ENCODE measurements around the gene EEF1B2.
"Not testable (repeated sequence)": the region's sequence is repeated elsewhere in the genome, so short reads cannot be mapped to it uniquely, and the experiment has no call there.

The EEF1B2 gene

DNA sequence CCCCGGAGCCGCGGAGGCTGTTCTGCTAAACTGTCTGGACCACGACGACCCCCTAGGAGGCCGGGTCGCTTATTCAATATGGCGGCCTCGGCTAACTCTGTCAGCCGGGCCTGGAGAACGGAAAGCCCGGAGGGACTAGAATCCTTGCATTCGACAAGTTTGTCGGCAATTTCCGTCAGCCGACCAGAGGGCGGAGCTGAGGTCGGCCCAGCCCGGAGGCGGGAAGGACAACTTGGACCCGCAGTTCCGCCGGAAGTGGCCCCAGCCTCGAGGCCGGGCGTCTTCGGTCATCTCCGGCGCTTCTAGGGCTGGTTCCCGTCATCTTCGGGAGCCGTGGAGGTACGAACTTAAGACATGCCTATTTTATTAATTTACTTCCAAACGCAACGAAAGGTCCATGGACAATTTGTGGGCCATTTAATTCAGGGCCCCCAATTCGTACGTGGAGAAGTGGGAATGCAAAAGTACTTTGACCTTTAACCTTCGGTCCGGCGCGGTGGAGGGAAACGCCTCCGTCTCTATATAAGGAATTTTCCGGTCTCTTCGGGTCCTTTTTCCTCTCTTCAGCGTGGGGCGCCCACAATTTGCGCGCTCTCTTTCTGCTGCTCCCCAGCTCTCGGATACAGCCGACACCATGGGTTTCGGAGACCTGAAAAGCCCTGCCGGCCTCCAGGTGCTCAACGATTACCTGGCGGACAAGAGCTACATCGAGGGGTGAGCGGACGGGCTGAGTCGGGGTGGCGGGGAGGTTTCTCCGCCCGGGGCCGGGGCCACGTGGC lies at the start of gene EEF1B2, which contains the start of gene NDUFS1:
Gene EEF1B2, plus strand, starts transcription at position 550 of the 779 bp plus-strand sequence. Its CDS starts 85 bp downstream, at position 635.
Gene NDUFS1, minus strand, starts transcription at position 99 of the 779 bp plus-strand sequence. CDS start 5,766 bp downstream, outside the sequence.
- DNase-seq: peak; percentile 91

DNA sequence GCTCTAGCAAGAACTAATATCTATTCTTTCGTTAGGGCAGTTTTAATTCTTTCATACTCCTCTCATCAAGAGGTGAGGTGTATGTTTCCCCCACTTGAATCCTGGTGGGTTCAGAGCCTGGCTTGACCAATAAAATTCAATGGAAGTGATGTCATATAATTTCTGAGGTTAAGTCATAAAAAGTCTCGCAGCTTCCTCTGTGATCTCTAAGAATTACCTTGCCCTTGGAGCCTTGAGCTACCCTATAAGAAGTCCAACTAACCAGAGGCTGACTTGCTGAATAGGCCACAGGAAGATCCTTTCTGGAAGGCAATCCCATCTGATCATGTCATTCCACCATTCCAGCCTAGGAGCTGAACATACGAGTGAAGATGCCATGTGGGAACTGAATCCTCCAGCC lies 47.6 kb upstream of the EEF1B2 start:
- no peak for DNase-seq

DNA sequence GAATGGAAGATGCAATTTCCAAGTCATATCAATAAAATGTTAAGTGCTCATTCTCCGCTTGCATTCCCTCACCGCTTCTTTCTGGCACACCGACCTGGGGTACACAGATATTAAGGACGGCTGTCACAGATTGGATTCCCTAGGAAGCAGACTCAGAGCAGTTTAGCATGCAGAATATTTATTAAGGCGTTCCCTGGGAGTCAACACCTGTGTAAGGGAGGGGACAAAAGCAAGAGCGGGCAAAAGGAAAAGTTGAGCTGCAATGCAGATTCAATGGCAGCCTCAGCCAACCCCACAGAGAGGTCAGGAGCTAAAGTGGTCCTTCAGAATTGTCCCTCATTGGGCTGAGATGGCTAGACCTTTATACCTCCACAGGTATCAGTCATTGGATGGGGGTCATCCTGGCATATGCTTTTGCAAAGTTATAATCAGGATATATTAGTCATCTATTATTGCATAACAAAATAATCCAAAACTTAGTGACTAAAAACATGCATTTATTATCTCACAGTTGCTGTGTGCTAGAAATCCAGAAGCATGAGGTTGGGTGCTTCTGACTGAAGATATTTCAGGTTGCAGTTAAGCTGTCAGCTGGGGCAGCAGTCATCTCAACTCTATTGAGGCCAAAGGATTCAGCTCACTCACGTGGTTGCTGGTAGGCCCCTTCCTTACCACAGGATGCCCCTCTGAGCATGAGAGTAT lies 46.7 kb upstream of the EEF1B2 start:
- DNase-seq: no peak

DNA sequence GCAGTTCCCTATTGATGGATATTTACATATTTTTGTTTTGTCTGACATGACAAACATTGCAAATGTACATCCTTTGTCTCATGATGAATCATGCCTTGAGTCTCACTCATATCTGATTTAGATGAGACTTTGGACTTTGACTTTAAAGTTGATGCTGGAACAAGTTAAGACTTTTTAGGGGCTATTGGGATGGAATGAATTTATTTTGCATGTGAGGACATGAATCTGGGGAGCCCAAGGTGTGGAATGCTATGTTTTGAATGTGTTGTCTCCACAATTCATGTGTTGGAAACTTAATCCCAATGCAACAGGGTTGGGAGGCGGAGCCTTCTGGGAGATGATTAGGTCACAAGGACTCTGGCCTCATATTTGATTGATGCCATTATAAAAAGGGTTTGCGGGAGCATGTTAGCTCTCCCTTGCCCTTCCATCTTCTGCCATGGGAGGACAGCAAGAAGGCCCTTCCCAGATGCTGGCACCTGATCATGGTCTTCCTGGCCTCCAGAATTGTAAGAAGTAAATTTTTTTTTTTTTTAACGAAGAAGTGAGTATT lies 44.6 kb upstream of the EEF1B2 start:
- DNase-seq: no peak

DNA sequence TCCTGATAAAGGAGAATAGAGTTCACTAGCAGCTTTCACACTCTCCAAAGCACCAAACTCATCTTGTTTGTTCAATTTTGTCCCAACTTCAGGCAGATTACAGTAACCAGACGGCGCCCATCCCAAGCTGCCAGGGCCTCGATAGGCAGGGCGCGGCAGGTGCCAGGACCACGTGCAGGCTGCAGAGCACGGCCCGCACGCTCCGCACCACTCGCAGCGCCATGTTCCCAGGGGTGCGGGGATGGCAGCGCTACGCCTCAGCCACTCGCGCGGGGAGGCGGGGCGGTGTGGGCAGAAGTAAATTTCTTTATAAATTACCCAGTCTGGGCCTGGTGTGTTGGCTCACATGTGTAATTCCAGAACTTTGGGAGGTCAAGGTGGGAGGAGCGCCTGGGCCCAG lies 43.4 kb upstream of the EEF1B2 start:
- no peak for DNase-seq

DNA sequence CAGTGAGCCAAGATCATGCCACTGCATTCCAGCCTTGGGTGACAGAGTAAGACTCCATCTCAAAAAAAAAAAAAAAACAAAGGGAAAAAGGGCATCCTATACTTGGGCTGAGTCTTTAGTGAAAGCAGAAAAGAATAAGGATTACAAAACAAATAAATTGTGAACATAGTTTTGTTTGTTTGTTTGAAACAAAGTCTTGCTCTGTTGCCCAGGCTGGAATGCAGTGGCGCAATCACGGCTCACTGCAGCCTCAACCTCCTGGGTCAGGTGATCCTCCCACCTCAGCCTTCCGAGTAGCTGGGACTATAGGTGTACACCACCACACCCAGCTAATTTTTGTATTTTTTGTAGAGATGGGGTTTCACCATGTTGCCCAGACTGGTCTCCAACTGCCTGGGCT lies 37.1 kb upstream of the EEF1B2 start:
- not testable (repeated sequence) for DNase-seq

DNA sequence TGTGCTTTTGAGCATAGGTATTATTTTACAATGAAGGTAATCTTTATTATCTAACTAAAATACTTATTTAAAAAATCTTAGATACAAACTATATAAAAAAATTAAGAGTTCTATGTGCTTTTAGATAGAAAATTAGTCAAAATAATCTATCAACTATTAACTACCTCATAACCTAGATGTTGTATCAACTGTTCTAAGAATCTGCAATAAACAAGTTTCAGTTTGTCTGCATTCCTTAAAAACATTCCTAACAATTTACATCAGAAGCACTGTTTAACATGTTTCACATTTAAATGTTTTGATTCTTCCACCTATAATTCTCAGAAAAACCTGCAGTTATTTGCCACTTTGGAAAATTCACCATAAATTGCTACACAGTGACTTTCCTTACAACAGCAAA lies 33.8 kb upstream of the EEF1B2 start:
- no peak for DNase-seq

DNA sequence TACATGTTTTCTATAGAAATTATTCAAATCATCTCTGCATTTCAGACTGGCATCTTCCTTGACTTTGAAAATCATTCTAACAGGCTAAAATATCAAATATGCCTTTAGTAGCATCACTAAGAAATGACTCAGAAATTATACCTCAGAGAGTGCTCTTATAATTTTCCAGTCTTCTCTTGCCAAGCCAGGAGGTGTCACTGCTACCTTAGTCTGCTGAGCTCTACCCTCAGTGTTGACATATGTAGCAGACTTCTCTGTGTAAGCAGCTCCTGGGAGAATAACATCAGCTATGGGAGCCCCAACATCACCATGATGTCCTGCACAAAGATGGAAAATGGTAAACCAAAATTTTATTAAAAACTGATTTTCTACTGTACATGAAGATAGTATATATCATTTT lies 32.0 kb upstream of the EEF1B2 start:
- no peak for DNase-seq

DNA sequence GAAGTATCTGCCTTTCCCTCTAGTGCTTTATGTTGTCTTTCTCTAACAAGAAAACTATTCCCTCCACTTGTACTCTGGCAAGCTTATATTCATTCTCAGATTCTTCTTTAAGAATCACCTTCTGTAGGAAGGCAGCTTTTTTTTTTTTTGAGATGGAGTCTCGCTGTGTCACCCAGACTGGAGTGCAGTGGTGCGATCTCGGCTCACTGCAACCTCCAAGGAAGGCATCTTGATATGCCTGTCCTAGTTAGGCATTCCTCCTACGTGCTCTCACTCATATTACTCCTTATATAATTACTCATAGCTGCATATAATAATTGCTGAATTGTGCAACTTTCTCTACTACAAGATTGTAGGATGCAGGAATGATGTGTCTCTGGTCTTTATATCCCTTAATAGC lies 16.2 kb upstream of the EEF1B2 start:
- DNase-seq: no peak

DNA sequence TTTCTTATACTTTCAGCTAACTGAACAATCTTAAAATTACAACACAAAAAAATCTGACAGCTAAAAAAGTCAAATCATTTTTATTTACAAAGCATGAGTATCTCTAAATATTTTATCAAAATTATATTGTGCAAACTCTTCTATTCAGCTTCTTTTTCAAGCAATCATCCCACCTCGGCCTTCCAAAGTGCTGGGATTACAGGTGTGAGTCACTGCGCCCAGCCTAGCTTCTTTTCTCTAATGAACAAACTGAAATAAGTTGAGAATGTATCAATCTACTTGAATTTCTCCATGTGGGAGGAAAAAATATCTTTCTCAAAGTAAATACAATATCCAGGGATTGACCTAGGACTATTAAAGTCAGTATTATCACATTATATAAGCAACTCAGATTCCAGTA lies 15.3 kb upstream of the EEF1B2 start:
- no peak for DNase-seq

DNA sequence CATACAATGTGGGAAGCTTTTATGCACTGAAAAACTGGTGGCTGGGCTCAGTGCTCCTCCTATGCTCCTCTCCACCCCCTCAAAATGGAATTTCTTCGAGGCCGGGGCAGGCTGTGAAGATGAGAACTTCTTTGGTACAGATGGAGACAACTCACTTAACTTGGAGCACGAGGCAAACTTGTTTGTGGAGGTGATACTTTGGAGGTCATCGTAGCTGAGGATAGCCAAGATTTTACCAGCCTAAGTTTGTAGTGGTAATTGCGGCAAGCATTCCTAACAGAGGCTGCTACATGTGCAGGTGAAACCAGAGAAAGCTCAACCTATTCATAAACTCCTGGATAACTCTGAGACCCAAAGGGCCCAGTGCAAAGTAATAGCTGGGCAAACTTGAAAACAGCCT lies 14.0 kb upstream of the EEF1B2 start:
- DNase-seq: no peak

DNA sequence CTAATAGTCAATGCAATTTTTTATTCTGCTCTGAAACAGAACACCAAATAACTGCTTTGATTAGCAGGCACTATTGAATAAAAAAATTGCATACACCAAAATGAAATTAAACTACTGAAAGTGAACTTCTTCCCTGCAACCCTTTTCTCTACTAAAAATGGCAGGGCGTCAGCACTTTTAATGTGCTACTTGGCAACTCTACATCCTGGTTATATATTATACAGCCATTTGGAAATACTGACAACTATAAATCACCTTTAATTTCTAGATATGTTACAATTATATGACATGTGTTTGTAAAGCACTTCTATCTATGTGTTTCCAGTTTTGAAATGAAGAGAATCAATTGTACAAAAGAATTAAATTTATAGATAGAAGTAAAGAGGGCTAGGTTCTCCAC lies 10.4 kb upstream of the EEF1B2 start:
- no peak for DNase-seq

DNA sequence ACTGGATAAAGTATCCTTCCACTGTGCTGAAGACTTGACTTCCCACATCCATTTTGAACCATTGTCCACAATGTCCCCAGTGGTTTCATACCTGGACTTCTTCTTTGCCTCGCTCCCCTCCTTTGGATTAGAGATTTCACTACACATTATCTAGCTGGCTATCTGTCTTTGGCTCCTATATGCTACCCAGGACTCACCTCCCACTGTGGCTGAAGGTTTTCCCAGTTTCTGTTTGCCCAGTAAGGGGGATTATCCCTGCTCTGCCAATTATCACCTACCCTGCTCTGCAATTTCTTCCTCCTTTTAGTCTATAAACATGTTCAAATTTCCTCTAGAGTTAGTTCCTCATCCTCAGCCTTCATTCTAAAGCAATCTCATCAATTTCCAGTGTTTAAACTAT lies 9.5 kb upstream of the EEF1B2 start:
- DNase-seq: no peak

DNA sequence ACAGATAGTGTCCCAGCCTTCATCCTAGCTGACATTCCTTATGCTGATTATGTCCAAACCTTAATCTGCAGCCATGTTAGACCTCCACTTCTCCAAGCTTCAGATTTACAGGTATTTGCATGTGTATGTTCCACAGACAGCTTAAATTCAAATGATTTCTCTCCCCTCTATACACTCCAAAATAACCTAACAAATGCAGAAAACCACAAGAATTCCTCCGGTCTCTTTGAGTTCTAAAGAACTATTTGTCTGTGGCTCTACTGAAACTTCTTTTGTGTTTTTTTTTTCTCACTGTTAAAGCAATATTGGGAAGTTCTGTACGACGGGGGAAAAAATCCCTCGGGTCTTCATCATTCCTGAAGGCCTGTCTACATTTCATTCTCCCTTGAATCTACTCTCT lies 9.1 kb upstream of the EEF1B2 start:
- no peak for DNase-seq

DNA sequence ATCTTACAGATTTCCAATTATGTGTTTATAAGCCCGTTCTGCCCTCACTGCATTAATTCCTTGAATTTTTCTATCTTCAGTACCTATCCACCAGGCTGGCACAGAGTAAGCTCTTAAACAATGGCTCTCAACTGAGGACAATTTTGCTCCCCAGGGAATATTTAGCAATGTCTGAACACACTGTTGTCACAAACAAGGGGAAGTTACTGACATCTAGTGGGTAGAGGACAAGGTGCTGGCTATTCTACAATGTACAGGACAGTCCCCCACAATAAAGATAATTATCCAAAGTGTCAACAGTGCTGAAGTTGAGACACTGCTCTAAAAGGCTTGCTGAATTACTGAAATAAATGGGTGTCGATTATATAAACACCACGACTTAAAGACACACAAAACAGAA lies 5.5 kb upstream of the EEF1B2 start:
- DNase-seq: no peak

DNA sequence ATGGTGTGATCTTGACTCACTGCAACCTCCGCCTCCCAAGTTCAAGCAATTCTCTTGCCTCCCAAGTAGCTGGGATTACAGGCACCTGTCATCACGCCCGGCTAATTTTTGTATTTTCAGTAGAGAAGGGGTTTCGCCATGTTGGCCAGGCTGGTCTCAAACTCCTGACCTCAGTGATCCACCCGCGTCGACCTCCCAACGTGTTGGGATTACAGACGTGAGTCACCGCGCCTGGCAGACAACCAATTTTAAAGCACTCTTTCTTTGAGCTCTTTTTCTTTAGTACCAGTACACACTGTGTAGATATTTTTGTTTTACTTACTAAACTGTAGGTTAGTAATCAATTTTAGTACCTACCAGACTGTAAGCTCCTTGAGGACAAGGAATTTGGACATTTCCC lies 2.7 kb upstream of the EEF1B2 start:
- DNase-seq: not testable (repeated sequence)

DNA sequence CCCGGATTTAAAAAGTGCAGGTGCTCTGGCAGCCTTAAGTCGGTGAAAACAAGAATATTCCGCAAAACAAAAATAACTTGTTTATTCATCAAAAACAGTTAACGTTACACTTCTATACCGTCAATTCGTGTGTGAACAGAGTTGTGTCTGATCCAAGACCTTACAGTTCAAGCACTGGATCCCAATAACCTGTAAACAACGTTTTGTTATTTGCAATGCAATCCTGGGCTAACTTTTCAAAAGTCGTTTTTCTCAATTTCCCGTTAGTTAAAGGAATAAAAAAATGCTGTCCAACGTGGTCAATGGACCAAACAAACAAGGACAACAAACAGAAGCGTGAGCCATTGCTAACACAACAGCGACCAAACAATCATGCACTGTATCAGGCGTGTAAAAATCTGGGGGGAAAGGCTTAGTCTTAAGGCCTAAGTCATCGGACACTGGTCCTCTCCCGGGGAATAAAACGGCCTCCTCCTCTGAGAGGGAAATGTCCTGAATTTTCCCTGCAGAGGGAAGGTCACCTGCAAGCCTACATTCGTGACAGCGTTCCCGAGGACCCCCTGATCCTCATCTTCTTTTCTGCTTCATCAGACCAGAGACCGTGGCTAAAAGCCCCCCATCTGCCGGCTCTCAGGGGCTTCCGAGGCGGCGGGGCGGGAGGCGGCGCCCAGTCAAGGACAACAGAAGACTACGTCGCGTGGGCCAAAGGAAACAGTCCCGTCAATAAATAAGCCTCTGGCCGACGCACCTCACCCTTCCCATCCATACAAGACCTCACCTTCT lies 941 bp upstream of the EEF1B2 start:
- DNase-seq: no peak

DNA sequence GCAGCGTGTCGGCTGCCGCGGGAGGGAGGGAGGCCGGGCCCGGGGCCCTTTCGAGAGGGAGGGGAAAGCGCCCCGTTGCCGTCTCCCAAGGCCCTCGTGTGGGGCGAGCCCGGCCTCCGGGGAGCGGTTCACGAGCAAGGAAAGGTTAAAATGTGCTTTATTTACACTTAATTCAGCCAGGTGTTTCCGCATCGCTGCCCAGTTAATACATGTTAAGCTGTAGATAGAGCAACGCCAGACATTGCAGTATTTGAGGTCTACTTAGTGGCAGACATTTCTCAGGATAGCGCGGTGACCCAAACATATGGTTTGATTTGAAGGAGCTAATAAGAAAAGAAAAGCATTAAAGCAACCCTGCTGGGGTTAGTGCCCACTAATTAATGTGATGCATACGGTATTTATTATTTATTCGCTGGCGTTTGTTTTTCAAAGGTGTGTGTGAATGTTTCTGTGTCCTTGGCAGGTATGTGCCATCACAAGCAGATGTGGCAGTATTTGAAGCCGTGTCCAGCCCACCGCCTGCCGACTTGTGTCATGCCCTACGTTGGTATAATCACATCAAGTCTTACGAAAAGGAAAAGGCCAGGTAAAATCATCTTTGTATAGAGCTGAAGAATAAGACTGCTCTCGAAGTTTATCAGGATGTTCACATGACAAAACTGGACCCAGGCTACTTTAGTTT lies 571 bp downstream of the EEF1B2 start:
- no peak for DNase-seq

DNA sequence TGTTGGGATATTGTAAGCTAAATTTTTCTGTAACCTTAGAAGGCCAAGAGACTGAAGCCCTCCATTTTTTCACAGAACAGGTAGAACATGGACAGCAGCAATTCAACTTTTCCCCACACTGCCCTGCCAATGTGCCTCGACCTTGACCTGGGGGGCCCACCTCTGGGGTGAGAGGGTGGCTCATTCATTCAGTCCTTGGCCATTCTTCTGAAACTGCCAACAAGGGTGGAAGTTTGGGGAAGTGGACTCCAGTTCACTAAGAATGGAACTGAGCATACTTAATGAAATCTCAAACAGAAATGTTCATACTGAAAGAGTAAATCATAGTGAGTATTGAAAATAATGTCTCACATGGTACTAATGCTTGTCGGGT lies 1.1 kb downstream of the EEF1B2 start:
- no peak for DNase-seq

DNA sequence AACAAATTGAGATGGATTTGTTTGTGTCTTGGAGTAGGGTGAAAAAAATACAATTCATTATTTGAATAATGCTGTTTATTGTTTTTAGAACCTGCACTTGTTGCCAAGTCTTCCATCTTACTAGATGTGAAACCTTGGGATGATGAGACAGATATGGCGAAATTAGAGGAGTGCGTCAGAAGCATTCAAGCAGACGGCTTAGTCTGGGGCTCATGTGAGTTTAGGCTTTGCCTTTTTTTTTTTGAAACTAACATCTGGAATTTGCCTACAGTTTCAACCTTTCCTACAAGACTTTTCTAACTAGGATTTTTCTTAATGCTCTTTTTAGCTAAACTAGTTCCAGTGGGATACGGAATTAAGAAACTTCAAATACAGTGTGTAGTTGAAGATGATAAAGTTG lies 2.7 kb downstream of the EEF1B2 start:
- not testable (repeated sequence) for DNase-seq

DNA sequence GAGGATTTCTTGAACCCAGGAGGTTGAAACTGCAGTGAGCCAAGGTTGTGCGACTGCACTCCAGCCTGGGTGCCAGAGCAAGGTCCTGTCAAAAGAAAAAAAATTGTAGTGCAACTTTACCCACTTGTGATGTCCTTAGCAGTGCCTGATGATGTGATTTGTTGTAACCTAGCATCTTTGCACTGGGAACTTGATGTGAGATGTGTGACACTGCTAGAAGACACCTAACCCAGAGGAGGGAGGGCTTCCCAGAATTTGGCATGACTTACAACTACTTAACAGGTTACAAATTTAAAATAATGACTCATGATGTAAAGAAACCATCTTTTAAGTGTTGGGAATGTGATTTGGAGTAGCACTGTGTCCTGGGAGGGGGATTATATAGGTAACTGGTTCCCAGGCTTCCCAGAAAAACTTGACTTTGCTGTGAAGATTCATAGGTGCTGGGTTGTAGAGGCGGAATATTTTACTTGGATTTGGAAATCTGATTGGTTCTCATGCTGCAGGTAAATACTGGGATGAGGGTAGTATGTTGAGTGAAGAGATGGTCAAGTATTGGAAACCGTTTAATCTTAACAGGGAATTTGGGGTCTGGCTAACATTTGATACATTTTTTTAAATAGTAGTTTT lies 3.7 kb downstream of the EEF1B2 start:
- DNase-seq: no peak

DNA sequence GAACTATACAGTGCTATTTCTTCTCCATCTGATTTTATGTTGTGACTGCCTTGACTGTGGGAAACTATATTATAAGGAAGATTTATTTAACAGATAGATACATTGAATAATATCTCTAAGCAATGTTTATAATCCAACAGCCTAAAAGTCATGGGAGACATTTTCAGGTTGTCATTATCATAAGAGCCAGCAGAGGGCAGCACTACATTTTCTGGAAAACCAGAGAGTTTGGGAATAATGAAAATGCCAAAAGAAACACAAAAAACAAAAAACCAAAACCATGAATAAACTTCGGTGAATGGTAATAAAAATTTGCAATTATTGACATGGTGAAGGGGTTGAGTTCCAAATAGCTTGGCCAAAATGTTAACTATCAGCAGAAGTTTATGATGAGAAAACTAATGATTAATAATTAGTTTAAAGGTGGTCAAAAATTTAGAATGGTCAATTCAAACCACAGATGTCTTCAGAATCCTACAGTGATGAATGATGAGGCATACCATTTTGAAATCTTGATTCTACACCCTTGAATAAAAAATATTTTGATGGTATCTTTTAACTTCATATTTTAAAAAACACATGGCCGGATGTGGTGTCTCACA lies 4.7 kb downstream of the EEF1B2 start:
- no peak for DNase-seq

All from NCI-H1436 treated with DMSO at 0.1 percent for 48 hours (cell line).